Measurements from ENCODE around the gene WSCD2.

GRCh38 chr12:108139454-108139853 lies 10.4 kb downstream of the WSCD2 start:
- no peak for TF ChIP-seq CTCF (optimal IDR thresholded peaks at IDR 0.05 in 1 of 3, IDR thresholded peaks at IDR 0.05 in 1 of 3, conservative IDR thresholded peaks at IDR 0.05 in 1 of 3; ENCODE audit: extremely low read depth in 1 of 3, insufficient read depth in 2 of 3, low read length in 3 of 3)
- TF ChIP-seq EZH2 (IDR thresholded peaks at IDR 0.05; ENCODE audit: low read length), result no peak
